ENCODE data around the gene GNG2. TPM values are rescaled to one million over a fixed set of nuclear protein-coding genes. Genes with fewer than 3 reads are reported as not detected.

GNG2 gene
- 105 TPM for polyA plus RNA-seq (2012; ENCODE audit: insufficient read depth, insufficient read length)

DNA sequence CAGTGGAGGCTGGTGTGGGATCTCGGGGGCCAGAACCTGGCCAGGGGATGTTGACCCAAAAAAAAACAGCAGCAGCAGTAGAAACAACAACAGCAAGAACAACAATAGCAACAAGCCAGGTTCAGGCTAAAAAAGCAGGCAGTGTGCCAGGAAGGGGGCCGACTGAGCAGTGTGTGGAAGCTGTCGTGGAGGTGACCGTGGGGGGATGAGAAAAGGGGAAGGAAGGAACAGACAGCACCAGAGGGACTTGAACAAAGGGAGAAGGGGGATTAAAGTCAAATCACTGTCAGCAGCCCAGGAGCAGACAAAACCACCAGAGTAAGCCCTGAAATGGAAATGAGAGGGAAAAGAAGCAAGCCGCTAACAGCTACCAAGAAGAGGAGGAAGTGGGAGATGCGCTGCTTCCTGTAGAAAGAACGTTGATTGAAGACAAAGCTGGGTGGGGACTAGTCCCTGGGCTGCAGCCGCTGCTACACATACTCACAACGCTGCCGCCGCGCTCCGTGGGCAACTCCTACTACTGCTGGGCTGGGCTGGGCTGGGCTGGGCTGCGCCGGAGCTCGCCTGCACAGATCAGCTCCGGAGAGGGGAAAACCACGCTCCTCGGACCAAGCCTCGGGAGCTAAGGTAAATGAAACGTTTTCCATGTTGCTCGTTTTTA is at the start of gene GNG2:
TSS of gene GNG2 (plus strand) at position 449 of the 661 bp plus-strand sequence. CDS start 90,067 bp downstream, outside the sequence.
- peak within 1 kb of the TSS; percentile 76 for H3K4me3 ChIP-seq (ENCODE audit: low read length)
- peak; percentile 95 for DNase-seq (ENCODE audit: low read depth, low spot score)

GRCh38 chr14:51811706-51812105 is 48.7 kb upstream of the GNG2 start:
- H3K4me3 ChIP-seq (ENCODE audit: low read length) = no peak overlapping the region

DNA sequence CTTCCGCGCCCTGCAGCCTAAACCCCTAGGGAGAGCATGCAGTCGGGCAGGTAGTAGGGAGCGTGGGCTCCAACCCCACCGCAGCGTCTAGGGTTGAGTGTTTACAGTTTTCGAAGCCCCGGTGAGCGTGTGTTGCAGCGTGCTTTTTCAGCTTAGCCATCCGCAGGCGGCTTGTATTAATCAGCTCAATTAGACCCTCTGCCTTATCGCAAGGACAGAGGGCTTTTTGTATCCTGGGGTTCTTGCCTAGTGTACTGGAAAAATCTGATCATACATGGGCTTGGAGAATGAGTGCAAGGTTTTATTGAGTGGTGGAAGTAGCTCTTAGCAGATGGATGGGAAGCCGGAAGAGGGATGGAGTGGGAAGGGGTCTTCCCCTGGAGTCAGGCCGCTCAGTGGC is 44.4 kb upstream of the GNG2 start:
- DNase-seq (ENCODE audit: low read depth, low spot score) = no peak
- no peak overlapping the region for H3K4me3 ChIP-seq (ENCODE audit: low read length)

More at GRCh38 chr14:51811706-51812105, 48.7 kb upstream of the GNG2 start:
- no peak for DNase-seq (ENCODE audit: low read depth, low spot score)

GRCh38 chr14:51817326-51817725 is 43.1 kb upstream of the GNG2 start:
- DNase-seq (ENCODE audit: low read depth, low spot score) = no peak
- no peak overlapping the region for H3K4me3 ChIP-seq (ENCODE audit: low read length)

DNA sequence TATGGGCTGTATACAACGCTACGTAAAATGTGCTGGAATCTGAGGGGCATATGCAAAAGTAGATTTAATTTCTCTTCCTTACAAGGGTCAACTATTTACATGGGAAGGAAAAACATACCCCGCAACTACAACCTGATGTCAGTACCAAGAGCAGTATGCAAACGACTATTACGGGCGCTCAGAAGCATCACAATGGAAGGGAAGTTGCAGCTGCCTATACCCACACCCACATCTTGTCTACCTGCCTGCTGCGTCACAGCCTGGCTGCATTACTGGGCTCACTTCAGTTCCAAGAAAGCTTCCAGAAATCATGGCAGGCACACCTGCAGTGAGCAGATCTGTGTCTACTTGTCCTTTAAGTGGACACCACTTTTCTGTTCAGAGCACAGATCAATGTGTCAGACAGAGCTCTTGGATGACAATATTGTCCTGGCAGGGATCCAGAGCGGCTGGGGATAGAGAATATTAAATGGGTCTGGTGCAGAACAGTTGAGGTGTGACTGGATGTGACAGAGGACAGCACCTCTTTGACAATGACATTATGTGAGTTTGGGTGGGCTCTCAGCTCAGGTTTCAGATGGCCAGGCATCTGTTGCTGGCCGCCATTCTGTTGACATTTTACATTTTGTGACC is 41.5 kb upstream of the GNG2 start:
- no peak for DNase-seq (ENCODE audit: low read depth, low spot score)
- no peak overlapping the region for H3K4me3 ChIP-seq (ENCODE audit: low read length)

- DNase-seq (ENCODE audit: low read depth, low spot score) = no peak
- no peak overlapping the region for H3K4me3 ChIP-seq (ENCODE audit: low read length)
Measured at GRCh38 chr14:51821822-51822221, 38.6 kb upstream of the GNG2 start.

DNA sequence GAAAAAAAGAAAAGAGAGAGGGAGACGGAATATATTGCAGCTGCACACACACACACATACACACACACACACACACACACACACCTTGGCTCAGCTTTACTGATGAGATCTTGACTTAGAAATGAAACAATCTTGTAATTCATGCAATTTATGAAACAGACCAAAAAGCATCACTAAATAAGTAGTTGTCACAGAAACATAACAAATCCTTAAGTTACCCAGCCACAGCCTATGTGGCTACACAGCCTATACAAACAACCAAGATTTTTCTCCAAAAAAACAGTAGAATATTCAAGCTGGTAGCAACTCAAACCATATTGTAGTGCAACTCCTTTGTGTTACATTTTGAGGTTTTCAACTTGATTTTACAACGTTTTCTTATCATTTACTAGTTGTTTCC is 37.9 kb upstream of the GNG2 start:
- no peak overlapping the region for H3K4me3 ChIP-seq (ENCODE audit: low read length)
- no peak for DNase-seq (ENCODE audit: low read depth, low spot score)

DNA sequence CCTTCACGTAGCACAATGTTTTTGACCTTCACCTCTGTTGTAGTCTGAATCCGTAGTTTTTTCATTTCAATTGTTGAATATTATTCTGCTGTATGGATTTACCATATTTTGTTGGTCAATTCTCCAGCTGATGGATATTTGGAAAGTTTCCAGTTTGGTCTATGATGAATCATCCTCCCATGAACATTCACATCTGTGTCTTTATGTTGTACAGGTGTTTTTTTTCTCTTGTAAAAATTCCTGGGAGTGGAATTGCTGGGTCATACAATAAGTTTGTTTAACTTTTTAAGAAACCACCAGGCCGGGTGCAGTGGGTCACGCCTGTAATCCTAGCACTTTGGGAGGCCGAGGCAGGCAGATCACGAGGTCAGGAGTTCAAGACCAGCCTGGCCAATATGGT is 36.7 kb upstream of the GNG2 start:
- H3K4me3 ChIP-seq (ENCODE audit: low read length) = no peak overlapping the region
- no peak for DNase-seq (ENCODE audit: low read depth, low spot score)

GRCh38 chr14:51824191-51824590 is 36.2 kb upstream of the GNG2 start:
- no peak overlapping the region for H3K4me3 ChIP-seq (ENCODE audit: low read length)
- no peak for DNase-seq (ENCODE audit: low read depth, low spot score)

GRCh38 chr14:51825926-51826325 is 34.5 kb upstream of the GNG2 start:
- no peak for DNase-seq (ENCODE audit: low read depth, low spot score)
- H3K4me3 ChIP-seq (ENCODE audit: low read length) = no peak overlapping the region

DNA sequence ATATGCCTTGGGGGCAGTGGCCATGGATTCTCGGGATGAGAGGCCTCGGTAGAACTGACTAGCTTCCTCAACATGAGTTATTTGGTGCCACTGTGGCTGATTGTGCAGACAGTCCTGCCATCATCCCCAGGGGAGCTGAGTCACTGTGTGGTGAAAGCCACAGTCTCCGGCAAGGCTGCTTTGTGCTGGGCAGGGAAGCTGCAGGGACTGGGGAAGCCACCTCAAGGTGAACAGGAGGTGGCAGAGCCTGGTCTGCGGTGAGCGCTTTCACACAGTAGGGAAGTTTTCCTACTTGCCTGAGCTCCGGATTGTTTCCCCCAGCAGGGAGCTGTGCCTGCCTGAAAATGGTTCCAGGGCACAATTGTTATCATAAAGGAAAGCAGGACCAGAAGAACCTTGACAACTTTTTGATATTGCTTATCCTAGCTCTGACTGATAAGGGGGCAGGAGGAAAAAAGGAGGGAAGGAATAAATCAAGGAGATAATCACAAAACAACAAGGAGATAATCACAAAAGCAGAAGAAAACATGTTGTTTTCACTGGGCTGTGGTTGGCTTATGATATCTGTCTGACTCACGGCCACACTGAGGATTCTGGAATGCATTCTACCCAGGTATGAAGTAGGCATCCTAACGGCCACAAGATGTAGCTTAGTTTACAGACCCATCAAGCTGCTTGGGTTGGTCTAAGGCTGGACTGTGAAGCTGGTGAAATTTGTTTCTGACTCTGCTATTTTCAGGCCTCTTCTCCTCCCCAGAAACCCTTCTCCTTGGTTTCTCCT is 32.2 kb upstream of the GNG2 start:
- H3K4me3 ChIP-seq (ENCODE audit: low read length) = no peak overlapping the region
- peak; percentile 71 for DNase-seq (ENCODE audit: low read depth, low spot score)

- no peak overlapping the region for H3K4me3 ChIP-seq (ENCODE audit: low read length)
- DNase-seq (ENCODE audit: low read depth, low spot score) = no peak
Measured at GRCh38 chr14:51834240-51834639, 26.2 kb upstream of the GNG2 start.

DNA sequence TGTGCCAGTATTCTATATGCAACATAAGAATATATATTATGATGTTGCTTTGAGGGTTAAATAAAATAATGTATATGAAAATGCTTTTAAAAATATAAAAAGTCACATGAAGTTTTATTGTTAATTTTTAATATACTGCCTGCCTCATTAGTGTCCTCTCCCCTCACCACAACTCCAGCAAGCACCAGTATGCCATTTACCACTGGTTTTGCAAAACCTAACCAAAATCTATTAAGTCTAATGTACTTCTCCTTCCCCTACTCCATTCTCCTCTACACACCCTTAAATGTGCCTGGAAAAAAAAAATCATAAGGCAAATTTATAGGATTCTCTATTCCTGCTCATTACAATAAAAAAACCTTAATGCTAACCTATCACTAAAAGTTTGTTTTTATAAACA is 24.0 kb upstream of the GNG2 start:
- DNase-seq (ENCODE audit: low read depth, low spot score) = no peak
- H3K4me3 ChIP-seq (ENCODE audit: low read length) = no peak overlapping the region

- no peak for DNase-seq (ENCODE audit: low read depth, low spot score)
Measured at GRCh38 chr14:51844081-51844881, 16.1 kb upstream of the GNG2 start.

GRCh38 chr14:51845811-51846210 is 14.6 kb upstream of the GNG2 start:
- H3K4me3 ChIP-seq (ENCODE audit: low read length) = no peak overlapping the region
- no peak for DNase-seq (ENCODE audit: low read depth, low spot score)

More at GRCh38 chr14:51844081-51844881, 16.1 kb upstream of the GNG2 start:
- no peak overlapping the region for H3K4me3 ChIP-seq (ENCODE audit: low read length)

GRCh38 chr14:51846631-51847488 is 13.6 kb upstream of the GNG2 start:
- DNase-seq (ENCODE audit: low read depth, low spot score) = peak; percentile 97
- H3K4me3 ChIP-seq (ENCODE audit: low read length) = peak overlapping the region; percentile 54

DNA sequence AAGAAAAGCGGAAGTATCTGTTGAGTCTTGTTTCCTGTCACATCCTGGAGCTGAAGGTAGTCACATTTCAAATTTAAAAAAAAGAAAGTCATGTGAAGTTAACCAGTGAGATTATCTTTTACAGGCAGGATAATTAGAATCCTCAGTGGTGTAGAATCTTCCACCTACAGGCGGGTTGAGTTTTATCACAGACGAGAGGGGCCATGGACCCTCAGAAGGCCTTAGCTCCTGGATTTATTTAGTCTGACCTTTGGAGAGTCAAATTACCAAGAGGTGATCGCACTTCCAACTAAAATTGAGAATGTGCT is 13.0 kb upstream of the GNG2 start:
- peak overlapping the region; percentile 54 for H3K4me3 ChIP-seq (ENCODE audit: low read length)

DNA sequence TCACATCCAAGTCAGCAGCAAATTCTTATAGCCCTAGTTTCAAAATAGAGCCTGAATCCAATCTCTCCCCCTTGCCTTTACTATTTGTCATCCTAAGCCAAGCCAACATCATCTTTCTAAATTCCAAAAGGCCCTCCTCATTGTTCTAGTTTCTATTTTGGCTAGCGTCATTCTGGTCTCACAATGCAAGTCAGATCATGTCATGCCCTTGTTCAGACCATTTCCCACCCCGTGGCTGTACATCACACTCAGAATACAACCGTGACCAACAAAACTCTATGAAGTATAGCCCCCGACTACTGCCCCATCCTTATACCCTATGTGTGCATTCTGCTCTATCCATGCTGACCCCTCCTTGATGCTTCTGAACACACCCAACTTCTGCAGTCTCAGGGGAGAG is 12.3 kb upstream of the GNG2 start:
- no peak overlapping the region for H3K4me3 ChIP-seq (ENCODE audit: low read length)
- DNase-seq (ENCODE audit: low read depth, low spot score) = no peak

More for the DNA sequence above, 13.0 kb upstream of the GNG2 start:
- no peak for DNase-seq (ENCODE audit: low read depth, low spot score)

- DNase-seq (ENCODE audit: low read depth, low spot score) = no peak
Measured at GRCh38 chr14:51849097-51849496, 11.3 kb upstream of the GNG2 start.

More at GRCh38 chr14:51849097-51849496, 11.3 kb upstream of the GNG2 start:
- H3K4me3 ChIP-seq (ENCODE audit: low read length) = no peak overlapping the region
